Activated CD4-positive, alpha-beta T cell treated with anti-CD3 and anti-CD28 coated beads for 4 hours (primary cell): Measurements from ENCODE around the gene ZIC5.

Experiments
- DNase-seq, 2 donors: peaks; one replicate each; pipeline ENCODE4 v3.0.0-alpha.2; 2020

Gene ZIC5

DNA sequence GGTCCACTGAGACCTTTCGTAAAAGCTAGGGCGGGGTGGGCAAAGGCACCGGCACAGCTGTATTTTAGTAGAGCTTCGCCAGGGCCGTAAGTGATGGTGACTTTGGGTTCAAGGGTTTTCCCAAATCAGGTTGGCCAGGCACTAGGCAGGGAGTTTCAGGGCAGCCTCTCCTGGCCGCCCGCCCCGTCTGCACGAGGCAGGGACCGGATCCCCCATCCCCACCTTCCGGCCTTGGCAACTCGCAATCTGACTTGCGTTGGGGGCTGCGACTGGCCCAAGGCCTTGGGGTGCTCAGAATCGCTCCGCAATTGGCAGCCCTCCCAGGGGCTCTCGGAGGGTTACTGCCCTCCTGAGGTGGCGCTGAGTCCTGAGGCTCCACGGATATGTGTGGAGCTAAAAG lies 4.1 kb upstream of the ZIC5 start:
- DNase-seq, result no peak

DNA sequence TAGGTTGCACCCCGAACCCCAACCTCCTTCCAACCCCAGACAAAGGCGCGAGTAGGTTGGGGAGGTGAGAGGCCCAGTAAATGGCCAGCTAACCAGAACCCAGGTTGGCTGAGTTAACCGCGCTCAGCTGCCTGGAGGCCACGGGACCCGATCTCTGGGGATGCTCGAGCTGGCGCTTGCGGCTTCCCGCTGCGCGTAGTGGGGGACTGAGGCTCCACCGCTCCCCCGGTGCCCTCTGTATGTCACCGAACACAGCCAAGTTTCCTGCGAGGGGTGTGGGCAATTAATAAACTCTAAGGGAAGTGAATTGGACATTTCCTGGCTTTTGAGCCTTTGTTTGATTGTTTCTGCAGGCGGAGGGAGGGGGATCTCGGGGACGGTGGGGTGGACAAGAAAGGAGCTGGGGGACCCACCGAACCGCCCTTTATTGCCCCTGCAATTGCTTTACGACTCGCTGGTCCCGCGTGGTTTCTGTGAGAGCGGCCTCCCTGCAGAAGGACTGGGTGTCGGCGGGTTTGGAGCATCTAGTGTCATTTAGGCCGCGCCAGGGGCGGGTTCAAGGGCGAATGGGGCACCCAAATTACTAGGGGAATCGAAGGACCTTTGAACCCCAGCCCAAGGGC lies 3.5 kb upstream of the ZIC5 start:
- DNase-seq, result no peak

DNA sequence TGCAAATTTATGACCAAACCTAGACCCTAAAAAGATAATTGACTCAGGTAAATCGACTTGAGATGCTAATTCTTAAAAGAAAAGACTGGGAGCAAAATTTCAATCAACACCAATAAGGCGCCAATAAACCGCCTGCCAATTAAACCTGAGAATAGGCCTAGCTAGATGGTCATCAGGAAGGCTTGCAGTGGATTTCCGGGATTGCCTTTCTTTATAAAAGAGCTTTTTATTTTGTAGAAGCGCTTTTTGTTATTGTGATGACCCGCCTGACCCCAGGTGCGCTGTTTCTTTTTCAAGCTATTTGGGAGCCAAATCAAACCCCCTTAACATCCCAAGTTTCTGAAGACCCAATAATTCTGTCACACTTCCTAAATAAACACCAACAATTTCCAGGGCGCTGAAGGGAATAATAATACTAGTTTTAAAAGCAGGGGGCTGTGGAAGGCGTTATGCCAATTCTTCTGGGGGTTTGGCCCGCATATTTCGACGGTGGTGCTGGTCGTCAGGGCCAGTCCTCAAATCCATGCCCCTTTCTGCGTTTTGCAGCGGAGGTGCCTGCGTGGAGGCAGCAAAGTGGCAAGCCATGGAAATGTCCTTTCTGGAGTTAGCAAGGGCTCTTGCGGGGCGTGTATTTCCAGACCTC lies 2.9 kb upstream of the ZIC5 start:
- DNase-seq, result no peak

DNA sequence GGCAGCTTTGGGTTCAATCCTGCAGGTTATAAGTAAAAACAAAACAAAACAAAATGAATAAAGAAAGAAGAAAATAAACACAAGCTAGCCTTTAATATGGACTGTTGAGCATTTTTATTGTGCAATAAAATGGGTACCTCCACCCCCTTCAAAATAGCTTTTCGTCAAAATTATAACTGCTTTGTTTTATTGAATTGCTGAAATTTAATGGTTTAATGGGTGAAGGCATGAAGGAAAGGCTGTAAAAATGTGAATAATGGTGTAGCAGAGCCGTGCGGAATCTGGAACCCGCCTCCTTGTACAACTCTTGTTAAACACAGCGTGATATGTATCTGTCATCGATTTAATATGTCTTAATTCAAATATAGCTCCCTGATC lies 2.2 kb upstream of the ZIC5 start:
- DNase-seq, result no peak

DNA sequence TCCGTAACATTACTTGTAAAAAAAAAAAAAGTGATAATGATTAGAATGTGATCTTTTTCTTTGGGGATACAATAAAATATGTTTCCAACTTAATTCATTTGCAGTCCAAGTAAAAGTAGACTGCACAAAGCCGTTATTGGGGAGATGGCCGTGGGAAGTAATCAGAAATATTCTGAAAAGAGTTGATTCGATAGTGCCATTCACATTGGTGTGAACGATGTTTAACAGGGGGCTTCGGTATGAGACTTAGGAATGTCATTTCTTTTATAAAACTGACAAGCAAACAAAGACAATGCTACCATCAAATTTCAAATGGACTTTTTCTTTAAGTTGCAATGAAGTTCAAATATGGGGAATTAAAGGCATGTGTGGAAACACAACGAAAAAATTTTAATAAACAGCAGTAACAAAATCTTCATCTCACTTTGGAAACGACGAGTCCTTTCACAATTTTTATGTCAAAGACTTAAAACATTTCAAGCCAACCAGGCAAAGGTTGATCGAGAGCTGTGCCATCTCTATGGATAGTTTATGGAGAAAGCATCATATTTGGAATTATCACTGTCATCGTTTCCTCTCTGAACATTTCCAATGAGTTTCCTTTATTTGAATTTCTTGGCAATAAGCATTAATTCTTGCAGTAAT lies 1.7 kb upstream of the ZIC5 start:
- no peak for DNase-seq

DNA sequence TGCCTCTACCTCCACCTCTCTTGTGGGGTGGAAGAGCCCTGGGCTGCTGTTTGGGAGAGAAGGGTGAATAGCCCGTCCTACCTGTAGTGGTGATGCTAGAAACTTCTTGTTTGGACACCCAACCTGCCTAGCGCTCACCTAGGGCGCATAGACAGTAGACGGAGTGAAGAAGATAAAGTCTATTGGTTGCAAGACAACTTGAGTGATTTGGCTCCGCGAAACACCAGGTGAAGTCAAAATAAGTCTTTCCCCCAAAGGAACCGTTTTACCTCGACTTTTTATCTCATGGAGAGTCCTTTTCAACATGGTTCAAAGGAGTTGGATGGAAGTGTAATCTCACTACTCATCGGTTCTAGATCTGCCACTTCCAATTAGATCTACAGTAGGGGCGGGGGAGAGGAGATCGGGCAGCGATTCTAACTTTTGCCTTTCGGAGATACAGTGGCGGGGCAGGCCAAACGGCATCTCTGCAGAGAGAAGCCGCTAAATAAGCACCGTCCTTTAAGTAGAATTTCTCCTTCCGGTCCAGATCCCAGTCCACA lies 694 bp upstream of the ZIC5 start:
- DNase-seq, result no peak

DNA sequence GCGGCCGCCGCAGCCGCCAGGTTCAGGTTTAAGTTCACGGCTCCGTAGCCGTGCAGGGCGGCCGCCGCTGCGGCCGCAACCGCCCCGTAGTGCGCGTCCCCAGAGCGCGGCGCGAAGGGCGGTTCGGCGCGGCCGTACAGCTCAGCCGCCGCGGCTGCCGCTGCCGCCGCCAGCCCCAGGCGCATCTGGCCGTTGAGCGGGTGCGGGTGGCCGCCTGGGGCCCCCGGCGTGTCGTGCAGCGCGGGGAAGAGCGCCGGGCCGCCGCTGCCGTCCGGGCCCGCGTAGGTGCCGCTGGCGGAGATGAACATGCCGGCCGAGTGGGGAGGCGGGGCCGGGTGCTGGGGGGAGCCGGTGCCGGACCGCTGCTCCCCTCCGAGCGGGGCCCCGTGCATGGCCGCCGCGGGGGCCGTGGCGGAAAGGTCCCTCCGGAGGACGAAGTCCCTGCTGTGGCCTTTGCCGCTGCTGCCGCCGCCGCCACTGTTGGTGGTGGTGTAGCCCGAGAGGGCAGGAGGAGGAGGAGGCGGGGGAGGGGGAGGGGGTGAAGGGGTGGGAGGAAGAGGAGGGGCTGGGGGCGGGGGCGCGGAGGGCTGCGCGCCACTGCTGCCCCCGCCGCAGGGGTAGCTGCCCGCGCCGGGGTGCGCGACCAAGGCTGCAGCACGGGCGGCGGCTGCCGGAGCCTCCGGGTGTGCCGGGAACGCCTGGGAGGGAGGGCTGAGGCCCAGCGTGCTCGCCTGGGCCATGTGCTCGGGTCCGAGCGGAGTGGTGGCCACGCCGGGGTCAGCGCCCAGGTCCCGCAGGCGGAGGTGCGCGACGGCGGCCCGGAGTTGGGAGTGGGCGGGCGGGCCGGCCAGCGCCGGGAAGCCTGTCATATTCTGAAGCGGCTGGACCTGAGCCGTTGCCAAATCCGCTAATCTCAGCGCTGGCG lies 654 bp downstream of the ZIC5 start:
- no peak for DNase-seq

DNA sequence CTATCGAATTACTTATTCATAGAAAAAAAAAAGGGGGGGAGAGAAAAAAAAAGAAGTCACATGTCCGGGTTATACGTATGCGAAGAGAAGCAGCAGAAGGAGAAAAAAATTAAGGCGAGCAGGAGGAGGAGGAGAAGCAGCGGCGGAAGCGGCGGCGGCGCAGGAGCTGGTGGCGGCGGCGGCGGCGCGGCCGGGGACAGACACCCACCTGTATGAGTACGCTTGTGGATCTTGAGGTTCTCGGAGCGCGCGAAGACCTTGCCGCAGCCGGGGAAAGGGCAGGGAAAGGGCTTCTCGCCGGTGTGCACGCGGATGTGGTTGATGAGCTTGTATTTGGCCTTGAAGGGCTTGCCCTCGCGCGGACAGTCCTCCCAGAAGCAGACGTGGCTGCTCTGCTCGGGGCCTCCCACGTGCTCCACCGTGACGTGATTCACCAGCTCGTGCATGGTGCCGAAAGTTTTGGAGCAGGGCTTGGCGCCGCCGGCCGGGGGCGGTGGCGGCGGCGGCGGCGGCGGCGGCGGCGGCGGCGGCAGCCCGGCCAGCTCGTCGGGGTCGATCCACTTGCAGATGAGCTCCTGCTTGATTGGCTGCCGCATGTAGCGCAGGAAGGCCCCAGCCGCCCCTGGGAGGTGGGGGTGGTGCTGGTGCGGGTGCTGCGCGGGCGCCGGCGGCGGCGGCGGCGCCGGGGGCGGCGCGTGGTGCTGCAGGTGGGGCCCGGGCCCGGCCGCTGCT lies 1.5 kb downstream of the ZIC5 start:
- DNase-seq, result peak; percentile 54 to 70

DNA sequence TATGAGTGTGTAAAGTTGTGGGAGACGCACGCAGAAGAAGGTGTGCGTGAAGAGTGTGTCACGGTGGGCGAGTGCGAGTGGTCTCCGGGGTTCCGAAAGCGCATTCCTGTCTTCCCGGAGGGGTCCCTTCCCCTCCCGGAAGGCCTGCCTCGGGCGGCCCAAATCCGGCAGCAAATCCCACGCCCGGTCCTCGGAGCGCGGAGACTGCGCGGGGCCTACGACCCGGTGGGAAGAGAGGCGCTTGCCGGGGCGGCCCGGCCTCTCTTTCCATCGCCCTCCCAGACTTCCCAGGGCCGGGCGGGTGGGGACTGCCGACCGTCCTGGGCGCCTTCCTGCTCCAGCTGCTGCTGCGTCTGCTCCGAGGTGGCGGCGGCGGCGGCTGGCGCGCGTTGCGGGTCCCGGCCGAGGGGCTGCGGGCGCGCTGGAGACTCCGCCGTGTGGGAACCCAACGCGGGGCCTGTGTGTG lies 2.1 kb downstream of the ZIC5 start:
- no peak for DNase-seq

DNA sequence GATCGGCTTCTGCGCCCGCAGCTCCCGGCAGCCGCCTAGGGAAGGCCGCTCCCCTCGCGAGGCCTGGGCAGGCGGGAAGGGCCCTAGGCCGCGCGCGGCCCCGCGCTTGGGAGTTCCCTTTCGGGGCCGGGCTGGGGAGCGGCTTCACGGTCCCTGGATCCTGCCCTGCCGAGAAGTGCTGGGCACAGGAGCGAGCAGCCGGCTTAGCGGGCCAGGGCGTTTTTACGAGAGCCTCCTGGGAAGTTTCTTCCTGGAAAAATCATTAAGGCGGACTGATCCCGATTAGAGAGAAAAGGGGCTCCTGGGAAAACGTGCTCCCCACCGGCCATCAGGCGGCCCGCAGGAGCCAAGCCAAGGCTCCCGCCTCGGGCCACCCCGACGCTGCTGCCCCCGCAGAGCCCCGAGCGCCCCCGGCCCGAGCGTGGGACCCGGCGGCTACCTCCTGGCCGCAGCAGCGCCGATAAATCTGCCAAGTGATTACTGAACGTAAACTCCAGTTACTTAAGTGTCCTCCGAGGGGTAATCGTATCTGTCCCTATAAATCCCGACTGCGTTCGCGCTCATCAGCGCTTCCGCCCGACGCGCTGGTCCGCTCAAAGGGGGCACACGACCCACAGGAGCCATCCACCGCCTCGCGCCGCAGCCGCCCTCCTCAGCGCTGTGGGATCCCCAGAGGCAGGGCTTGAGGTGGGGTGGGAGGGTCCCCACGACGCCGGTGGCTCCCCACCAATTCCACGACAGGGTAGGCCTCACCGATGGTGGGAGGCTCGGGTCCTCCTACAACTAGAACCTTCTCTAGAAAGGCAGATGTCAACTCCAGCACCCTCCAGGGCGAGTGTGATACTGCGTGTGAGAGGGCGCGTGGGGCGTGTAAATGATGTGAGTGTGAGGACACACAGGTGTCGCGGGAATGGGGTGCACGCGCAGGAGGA lies 2.8 kb downstream of the ZIC5 start:
- DNase-seq, result no peak

DNA sequence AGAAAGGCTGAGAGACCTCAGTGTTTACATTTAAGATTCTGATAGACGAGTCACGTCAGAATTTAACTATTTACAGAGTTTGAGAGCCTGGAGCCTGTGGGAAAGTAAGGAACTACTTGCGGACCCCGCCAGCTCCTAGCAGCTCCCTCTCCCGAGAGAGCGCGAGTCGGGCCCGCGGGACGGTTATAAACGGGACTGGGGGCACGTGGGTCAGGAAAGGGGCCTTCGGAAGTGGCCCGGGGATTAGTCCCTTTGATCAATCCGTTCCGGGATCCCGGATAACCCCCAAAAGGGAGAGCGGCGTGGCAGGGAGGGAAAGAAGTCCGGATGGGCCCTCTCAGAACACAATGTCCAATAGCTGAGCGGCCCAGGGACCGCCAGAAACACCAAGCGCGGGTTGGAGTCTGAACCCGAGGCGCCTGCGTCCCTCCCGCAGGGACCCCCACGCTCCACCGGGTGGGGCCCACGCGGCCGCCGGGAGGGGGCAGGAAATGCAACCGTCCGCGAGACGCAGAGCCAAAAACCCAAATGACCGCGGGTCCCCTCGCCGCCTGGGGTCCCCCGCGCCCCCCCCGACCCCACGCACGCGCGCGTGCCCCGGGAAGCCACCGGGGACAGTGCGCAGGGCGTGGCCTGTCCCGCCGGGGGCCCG lies 3.6 kb downstream of the ZIC5 start:
- no peak for DNase-seq

DNA sequence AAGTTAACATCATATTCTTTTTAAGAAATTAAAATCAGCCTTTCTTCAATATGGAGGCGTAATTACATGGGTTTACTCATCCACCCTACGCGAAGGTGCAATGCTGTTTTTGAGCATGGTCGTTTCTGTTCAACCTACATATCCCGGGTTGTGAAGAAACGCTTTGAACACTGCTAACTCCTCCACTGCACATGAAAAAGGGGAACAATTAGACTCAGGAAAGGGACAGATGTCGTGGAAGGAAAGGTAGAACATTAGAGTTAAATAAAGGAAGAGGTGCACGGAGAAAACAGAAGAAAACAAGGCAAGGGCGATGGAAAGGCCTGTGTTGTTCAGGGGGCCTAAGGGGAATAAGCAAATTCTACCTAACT lies 4.1 kb downstream of the ZIC5 start:
- DNase-seq, result no peak

DNA sequence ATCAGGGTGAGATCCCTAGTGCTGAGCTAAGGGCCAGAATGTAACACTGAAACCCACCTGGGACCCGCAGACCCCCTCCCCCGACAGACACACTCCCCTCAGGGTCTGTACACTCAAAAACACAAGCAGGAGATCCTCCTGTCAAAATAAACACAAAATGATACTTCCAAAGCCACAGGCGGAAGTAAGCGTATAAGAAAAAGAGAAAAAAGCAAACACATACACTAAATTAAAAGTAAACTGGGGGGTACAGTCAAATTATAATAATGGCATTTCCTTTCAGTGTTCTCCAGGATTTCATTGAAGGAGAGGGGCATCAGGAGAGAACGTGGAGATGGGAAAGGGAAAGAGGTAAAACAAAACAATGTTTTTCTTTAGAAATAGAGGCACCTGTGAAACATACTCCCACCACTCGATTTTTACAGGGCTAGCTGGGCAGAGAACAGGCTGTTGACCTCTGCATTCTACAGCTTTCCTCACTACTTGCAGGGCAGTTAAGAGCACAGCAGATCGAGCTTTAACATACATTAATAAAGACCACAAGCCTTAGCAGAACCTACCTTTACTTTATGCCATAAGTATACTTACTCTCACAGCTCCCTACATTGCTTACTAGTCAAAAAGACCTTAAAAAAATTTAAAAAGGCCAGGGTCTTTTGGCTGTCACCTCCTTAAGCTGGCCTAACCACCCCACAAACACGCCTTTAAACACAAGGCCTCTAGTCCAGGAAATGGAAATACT lies 5.3 kb downstream of the ZIC5 start:
- no peak for DNase-seq

DNA sequence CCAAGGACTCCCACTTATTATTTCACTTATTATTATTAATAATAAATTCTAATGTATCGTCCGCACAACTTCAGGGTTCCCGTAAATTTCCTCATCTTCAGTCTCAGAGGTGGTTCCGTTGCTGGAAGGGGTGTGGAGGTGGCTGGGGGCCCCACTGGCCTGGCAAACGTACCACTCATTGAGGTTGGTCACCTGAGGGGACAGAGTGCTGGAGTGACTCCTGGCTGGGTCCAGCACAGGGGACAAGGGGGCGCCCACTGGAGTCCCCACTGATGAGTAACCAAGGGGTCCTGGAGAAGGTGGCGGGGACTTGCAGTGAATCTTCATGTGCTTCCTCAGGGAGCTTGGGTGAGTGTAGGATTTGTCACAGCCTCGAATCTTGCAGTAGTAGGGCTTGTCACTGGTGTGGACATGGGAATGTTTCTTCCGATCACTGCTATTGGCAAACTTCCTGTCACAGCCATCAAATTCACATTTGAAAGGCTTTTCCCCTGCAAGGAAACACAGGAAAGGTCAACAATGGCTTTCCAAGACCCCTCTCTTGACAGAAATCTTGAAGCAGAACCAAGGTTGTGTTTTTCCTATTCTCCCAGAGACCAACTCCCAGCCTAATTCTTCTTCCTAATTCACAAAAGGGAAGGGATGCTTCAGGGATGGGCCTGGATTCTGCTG lies 6.1 kb downstream of the ZIC5 start:
- no peak for DNase-seq

DNA sequence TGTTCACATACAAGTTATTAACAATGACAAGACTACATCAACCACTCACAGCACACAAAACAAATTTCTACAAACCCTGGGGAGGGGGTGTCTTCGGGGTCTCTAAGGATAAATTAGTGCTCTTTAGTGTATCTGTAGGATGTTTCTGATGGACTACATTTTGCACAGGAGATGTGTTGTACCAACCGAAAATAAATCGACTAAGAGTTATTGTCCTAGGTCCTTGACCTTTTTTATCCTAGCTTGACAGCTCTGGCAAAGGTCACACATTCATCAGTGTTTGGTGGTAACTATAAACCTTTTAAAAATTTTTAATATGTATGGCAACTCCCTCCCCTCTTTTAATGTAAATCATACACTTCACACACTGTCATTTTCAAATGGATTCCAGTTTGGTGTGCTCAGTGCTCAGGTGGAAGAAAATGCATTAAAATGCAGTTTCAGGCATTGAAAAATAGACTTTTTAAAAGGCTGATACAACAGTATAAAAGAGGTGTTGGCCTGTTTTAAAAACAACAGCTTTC lies 7.7 kb downstream of the ZIC5 start:
- DNase-seq, result no peak

DNA sequence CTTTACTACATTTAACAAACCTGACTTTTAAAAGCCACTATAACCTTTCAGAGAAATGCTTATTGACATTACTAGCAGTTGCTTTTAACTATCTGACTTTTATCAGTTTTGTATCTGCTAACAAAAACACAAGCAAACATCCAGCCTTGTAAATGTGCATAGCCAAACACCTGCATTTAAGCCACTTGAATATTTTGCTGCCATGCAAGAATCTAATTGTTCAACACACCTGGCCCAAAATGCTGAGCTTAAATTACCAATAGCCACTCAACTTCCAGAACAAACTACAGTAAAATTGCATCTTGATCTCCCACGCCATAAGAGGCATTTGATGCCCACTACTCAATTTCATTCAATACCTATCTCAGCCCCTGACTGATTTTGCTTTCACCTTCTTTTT lies 9.3 kb downstream of the ZIC5 start:
- DNase-seq, result no peak

DNA sequence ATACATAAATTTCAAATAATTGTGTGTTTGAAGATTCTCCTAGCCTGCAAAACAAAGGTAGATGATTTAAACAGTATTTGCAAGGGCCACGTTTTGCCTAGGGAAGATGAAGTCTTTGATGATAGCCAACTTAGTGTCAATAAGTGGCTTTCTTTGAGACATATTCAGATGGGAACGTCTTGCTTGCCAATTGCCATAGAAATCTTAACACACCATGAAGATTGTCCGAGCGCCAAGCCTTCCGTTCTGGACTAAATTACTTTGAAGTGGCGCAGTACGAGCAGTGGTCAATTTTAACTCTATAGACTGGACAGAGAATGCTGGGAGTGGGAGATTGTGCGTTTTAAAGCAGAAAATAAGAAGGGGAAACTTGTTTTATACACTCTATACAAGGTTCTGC lies 9.9 kb downstream of the ZIC5 start:
- no peak for DNase-seq

DNA sequence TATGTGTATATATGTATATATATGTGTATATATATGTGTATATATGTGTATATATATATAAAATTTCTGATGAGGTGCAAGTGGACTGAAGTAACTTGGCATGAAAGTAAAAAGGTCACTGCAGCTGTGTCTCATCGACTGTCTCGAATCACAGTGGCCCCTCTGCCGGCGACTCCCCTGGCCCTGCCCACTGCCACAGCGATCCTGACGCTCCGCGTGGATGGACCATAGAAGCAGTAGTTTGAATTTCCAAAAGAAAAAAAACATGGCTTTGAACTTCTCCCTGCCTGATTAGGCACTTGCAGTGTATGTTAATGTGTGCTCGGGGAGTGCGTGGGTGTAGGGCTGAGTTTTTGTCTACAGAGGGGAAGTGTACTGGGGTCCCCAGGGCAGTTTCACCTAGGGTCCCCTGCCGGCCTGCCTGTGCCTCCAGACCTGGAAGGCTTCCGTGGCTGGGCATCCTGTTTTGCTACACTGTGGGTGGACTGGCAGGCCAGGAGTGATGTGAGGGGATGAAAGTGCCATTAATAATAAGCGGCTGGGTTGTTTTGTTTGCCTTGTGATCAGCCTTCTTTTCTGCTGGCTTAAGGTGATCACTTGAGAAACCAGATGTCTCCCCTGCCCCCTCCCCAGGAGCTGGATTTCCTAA lies 10.8 kb downstream of the ZIC5 start:
- DNase-seq, result no peak
